Ovary (tissue), 9 donors: Measurements from ENCODE around the gene ABL1. TPM values are rescaled to one million over a fixed set of nuclear protein-coding genes. Genes with fewer than 3 reads are reported as not detected.

Experiments used
- DNase-seq, 5 donors: peaks; one replicate each; pipeline ENCODE4 v3.0.0-alpha.2; 2019 to 2020
- H3K27ac ChIP-seq, 2 donors: fragments of 200-600 bp; one replicate each; pipeline versions ENCODE4 v1.5.1 to v1.8.0; 2019 to 2022
- H3K27me3 ChIP-seq: fragments of 200-600 bp; one replicate; pipeline ENCODE4 v1.8.0; 2022
- H3K36me3 ChIP-seq: fragments of 200-600 bp; sonication (generic); one replicate; pipeline ENCODE4 v1.5.1; 2019
- H3K4me1 ChIP-seq: one replicate; pipeline ENCODE4 v1.8.1; 2013; ENCODE audit warnings: mild to moderate bottlenecking, moderate library complexity; ENCODE audit not compliant: insufficient read depth
- H3K4me3 ChIP-seq: fragments of 200-600 bp; sonication (generic); one replicate; pipeline ENCODE4 v1.5.1; 2017
- H3K9me3 ChIP-seq, 2 donors: fragments of 200-600 bp in 1 of 2; sonication (generic) in 1 of 2; one replicate each; pipeline versions ENCODE4 v1.5.1 to v1.8.1; 2013 to 2019; ENCODE audit warnings: mild to moderate bottlenecking in 1 of 2, moderate library complexity in 1 of 2
- EP300 ChIP-seq: sonication (generic); formaldehyde crosslinking; IDR thresholded peaks from one replicate; pipeline ENCODE4 v1.6.1; 2017; ENCODE audit warnings: antibody characterized with exemption
- POLR2A ChIP-seq: fragments of 450-650 bp; IDR thresholded peaks from one replicate; pipeline ENCODE4 v1.6.1; 2017; ENCODE audit warnings: antibody characterized with exemption, mild to moderate bottlenecking, moderate library complexity
- WGBS, 3 donors: extraction: QIAGEN DNeasy Blood & Tissue Kit in 1 of 3; methylation state at CpG; one replicate each; pipeline versions ENCODE4 v1.1.5 to v1.1.7; 2013 to 2017; 5-methylcytosine and 5-hydroxymethylcytosine counted together
- intact Hi-C, 4 donors: fragments of 100-400 bp; cut with DNase I; formaldehyde crosslinking; loops; one replicate each; pipeline versions ENCODE4 v1.11.0 to v1.15.1; 2022 to 2023
- polyA plus RNA-seq, 2 donors: library from polyadenylated mRNA; stranded (reverse); fragments of 200-250 nt in 1 of 2; fragments of 350-450 nt in 1 of 2; fragmentation: Illumina TruSeq in 1 of 2; extraction: RNeasy Lipid Tissue Mini Kit (QIAGEN cat#74804) in 1 of 2; gene quantifications; one replicate each; pipeline ENCODE4 v1.2.3, GENCODE V29; 2013 to 2014
- total RNA-seq, 7 donors: library from RNA; depleted of rRNA in 2 of 7; stranded (reverse); fragments of >200 nt in 2 of 7; fragmentation: NEBNext Ultra II Directional in 3 of 7; extraction: Animal tissue kit (Norgen Biotek cat#: 25700) in 3 of 7; gene quantifications; one replicate each; pipeline versions ENCODE4 v1.1.0 to v1.2.4, GENCODE V29; 2016 to 2023
- TF ChIP-seq, protein P1 (sequence below), 3 donors: fragments of 450-650 bp in 2 of 3; fragments of 200-600 bp in 1 of 3; IDR thresholded peaks; one replicate each; pipeline versions ENCODE4 v1.5.1 to v1.8.0; 2016 to 2022; ENCODE audit warnings: antibody characterized with exemption in 3 of 3, mild to moderate bottlenecking in 1 of 3
- donor health status: DM: no; HTN: no; CAD: no; lungs with moderate emphysema.
- donor health status: DM: no; HTN: no; CAD: no.
- donor health status: Bipolar disorder and iron deficiency.
- donor health status: DM: yes; HTN: yes; CAD: no.
- donor health status: DM: no; HTN: no; CAD: no.
- donor health status: DM: yes; HTN: yes; CAD: no.

The ABL1 gene
- total and polyA plus RNA-seq, 9 donors: 39.4 to 112 (median 75.1) TPM

DNA sequence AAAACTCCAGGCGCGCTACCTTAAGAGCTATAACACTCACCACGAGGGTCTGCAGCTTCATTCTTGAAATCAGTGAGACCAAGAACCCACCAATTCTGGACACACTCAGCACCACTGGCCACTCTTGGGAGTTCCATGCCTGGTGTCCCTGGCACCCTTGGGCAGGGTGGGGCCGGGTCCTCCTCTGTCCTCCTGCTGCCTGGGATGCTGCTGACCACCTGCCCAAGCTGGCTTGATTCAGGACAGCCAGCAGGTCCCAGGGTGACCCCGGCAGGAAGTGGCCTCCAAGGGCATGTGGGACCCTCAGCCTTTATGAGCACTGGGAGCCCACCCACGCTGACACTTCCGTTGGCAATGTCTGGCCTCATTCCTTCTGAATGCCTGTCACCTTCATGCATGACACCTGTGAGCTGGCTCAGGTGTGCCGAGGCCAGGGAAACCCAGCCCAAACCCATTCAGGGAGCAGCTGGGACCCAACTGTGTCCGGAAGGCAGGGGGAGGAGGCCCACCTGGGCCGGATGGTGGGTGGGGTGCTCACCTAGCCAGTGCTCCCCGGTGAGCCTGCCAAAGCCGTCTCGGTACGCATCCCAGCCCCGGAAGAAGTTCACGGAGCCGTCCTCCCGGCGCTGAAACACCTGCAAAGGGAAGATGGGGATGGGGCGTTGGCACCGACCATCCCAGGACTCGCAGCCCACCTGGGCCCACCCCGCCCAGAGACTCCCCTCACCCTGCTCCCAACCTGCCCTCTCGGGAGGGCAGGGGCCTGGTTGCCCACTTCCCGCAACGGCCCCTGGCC is 76.4 kb downstream of the ABL1 start:
- TF ChIP-seq POLR2A (no peak), EP300 (no peak)
- TF ChIP-seq, protein P1, sequence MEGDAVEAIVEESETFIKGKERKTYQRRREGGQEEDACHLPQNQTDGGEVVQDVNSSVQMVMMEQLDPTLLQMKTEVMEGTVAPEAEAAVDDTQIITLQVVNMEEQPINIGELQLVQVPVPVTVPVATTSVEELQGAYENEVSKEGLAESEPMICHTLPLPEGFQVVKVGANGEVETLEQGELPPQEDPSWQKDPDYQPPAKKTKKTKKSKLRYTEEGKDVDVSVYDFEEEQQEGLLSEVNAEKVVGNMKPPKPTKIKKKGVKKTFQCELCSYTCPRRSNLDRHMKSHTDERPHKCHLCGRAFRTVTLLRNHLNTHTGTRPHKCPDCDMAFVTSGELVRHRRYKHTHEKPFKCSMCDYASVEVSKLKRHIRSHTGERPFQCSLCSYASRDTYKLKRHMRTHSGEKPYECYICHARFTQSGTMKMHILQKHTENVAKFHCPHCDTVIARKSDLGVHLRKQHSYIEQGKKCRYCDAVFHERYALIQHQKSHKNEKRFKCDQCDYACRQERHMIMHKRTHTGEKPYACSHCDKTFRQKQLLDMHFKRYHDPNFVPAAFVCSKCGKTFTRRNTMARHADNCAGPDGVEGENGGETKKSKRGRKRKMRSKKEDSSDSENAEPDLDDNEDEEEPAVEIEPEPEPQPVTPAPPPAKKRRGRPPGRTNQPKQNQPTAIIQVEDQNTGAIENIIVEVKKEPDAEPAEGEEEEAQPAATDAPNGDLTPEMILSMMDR (IDR thresholded peaks at IDR 0.05): no peak
- no peak overlapping the region for H3K4me3 ChIP-seq
- no peaks in the 10 kb centered on the region for H3K4me1 ChIP-seq
- no peaks in the 10 kb centered on the region for H3K9me3 ChIP-seq
- DNase-seq: no peak
- H3K27me3 ChIP-seq: no peaks in the 10 kb centered on the region
- intact Hi-C loops: loop anchor here in 1 of 4 donors (5.0 kb wide), 1 partner anchor 106 kb away; no protein-coding TSS in a partner anchor
- no peak overlapping the region for H3K27ac ChIP-seq
- WGBS, 3 donors: 85 to 87% (median 86%) methylated on average over 26 of the region's 26 CpGs
- H3K36me3 ChIP-seq: no peaks in the 10 kb centered on the region

DNA sequence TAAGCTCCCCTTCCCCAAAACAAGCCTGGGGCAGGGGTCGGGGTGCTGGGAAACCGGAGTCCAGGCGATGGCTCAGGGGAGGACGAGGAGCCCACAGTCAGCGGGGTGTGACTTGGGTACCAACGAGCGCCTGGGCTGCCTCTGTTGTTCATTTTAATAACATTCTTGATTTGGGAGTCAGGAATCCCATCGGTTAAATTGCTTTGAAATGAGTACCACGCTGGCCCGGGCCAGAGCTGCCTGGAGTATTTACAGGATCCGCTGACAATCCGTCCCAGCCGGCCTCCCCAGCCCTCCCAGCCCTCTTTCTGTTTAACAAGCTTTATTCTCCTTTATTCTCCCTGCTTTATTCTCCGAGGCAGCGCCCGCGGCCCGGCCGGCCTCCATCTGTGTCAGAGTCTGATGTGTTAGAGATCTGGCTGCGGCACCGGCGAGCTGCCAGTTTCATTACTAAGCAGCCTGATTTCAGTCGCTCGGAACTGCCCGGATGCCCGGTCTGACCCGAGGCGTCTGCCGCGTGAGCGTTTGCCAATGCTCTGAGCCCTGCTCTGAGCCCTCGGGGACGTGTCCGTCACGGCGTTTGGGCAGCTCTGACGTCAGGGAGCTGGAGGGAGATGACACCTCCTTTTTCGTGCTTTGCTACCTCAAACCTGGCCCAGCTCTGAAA is 78.0 kb downstream of the ABL1 start:
- H3K4me1 ChIP-seq: no peaks in the 10 kb centered on the region
- no peak overlapping the region for H3K4me3 ChIP-seq
- no peaks in the 10 kb centered on the region for H3K9me3 ChIP-seq
- no peak overlapping the region for H3K27ac ChIP-seq
- intact Hi-C loops: loop anchor here in 1 of 4 donors (5.0 kb wide), 1 partner anchor 104 kb away; no protein-coding TSS in a partner anchor
- no peaks in the 10 kb centered on the region for H3K27me3 ChIP-seq
- 67 to 79% (median 74%) methylated on average over 38 of the region's 38 CpGs for WGBS, 3 donors
- DNase-seq: no peak
- TF ChIP-seq, protein P1 (IDR thresholded peaks at IDR 0.05): no peak
- TF ChIP-seq POLR2A (no peak), EP300 (no peak)
- no peaks in the 10 kb centered on the region for H3K36me3 ChIP-seq

DNA sequence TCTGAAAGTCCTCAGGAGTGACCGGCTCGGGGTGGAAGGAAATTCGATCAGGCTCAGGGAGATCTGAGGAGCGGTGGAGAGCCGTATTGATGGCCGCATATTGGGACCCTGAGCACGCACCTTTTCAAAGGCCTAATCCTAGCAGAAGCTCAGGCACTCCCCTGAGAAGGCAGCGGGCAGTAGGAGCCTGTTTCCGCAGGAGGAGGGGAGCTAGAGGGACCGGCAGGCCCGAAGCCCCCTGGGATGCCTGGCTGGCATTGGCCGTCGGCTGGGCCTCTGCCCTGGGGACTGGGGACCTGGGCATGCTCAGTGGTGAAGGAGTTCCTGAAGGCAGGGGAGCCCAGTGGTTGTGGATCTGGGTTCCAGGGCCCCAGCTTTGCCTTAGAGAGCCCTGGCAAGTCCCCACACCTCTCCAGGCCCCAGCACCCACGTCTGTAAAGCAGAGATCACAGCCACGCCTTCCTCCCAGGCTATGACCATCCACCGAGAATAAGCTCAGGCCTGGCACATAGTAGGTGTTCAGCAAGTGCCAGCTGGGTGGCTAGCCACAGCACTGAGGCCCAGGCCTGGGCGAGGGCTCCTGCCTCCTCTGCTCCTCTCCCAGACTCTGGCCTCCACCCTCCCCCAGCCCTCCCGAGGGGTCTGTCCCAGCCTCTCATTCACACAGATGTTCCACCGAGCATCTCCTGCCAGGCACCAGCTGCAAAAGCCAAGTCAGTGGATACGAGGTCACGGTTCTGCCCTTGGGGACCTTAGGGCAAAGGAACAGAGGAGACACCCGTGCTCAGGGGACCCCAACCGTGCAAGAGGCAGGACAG is 78.8 kb downstream of the ABL1 start:
- 72 to 77% (median 75%) methylated on average over 23 of the region's 23 CpGs for WGBS, 3 donors
- no peaks in the 10 kb centered on the region for H3K36me3 ChIP-seq
- intact Hi-C loops: loop anchor here in 1 of 4 donors (5.0 kb wide), 1 partner anchor 103 kb away; no protein-coding TSS in a partner anchor
- TF ChIP-seq POLR2A: no peak
- no peak for TF ChIP-seq EP300
- TF ChIP-seq, protein P1 (IDR thresholded peaks at IDR 0.05): no peak
- H3K27me3 ChIP-seq: no peaks in the 10 kb centered on the region
- H3K4me3 ChIP-seq: no peak overlapping the region
- no peak overlapping the region for H3K27ac ChIP-seq
- no peaks in the 10 kb centered on the region for H3K9me3 ChIP-seq
- H3K4me1 ChIP-seq: no peaks in the 10 kb centered on the region
- no peak for DNase-seq
